GM21367 (cell line): ENCODE measurements around the gene ARL11.

ENCODE experiments used
- ATAC-seq: cut with Tn5 transposase; IDR thresholded peaks from one replicate; pipeline ENCODE4 v1.9.1; 2021; ENCODE audit not compliant: unreplicated experiment

Gene ARL11

GRCh38 chr13:49646688-49647087, 18.4 kb downstream of the ARL11 start:
- no peak for ATAC-seq

DNA sequence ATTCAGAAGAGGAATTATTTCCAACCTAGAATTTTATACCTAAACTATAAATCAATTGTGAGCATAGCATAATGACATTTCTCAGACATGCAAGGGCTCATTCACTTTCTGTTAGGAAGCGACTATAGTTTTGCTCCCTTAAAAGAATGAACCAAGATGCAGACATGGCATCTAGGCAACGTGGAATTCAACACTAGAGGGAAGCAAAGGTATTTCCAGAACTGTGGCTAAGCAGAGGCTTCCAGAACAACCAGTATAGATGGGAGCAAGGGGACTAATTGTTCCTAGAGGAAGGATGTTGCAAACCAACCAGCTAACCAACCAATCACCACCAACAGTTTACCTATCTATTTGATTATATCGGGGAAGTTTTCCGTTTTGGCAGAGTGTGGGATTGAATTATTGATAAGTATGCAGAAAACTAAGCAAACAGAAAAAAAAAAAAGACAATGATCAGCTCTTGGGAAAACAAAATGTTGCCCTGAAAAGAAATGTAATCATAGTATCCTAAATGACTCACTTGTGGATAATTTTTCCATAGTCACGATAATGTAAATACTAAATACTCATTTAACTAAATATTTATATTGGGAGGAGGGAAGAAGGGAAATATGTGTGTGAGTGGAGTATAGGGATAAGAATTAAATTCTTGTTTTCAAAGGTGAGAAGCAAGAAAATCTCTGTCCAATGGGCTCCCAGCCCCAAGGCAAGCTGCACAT, 21.1 kb downstream of the ARL11 start:
- ATAC-seq: no peak

DNA sequence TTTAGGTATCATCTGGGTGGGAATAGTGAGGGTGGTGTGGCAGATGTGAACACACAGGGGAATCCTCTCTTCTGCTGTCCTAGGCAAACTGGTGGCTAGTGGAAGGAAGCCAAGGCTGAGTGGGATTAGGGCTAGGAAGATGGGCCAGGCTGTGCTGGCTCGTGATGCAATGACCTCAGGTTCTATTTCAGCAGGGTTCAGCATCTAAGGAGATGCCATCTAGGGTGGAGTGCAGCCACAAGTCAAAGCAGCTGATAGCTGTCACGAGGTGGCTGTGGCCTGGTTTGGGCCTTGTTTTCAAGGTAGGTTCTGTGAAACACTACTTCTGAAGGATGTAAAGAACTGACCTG, 21.6 kb downstream of the ARL11 start:
- no peak for ATAC-seq

DNA sequence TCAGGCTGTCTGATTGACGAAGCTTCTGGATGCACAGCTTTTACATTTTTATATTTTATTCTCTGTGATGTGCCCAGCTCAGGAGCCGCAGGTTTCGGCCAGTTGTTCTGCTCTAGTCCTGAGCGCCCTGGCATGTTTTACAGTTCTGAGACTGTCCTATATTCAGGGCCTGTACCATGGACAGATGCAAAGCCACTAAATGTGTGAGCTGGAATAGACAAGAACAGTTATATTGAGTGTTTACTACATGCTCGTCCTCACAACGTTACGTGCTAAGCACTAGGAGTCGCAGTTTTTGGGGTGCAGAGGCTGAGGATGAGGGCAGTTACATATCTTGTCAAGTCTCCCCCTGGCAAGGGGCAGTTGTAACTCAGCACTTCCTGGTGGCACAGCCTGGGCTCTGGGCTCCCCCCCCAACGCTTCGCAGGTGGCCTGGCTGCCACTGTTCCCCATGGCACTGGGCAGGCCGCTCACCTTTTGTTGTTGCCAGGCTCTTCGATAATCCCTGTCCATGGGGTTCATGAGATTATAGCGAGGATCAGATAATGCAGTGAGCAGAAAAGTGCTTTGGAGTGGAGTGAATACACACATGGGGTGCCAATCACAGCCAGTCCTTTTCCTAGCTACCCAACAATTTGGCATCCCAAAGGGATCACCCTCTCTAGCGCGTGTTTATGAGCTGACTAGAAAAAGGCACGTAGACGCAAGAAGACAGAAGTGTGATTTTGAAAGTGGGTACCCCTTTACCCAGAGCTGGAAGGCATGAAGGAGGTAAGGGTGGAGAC, 23.5 kb downstream of the ARL11 start:
- no peak for ATAC-seq

GRCh38 chr13:49652355-49653305, 24.3 kb downstream of the ARL11 start:
- no peak for ATAC-seq

GRCh38 chr13:49653478-49653877, 25.2 kb downstream of the ARL11 start:
- no peak for ATAC-seq

GRCh38 chr13:49654011-49654410, 25.7 kb downstream of the ARL11 start:
- no peak for ATAC-seq

- ATAC-seq: no peak
Observed at GRCh38 chr13:49655906-49656305, 27.6 kb downstream of the ARL11 start.

- no peak for ATAC-seq
Observed at GRCh38 chr13:49657241-49657641, 28.9 kb downstream of the ARL11 start.

GRCh38 chr13:49664606-49665005, 36.3 kb downstream of the ARL11 start:
- ATAC-seq: no peak

DNA sequence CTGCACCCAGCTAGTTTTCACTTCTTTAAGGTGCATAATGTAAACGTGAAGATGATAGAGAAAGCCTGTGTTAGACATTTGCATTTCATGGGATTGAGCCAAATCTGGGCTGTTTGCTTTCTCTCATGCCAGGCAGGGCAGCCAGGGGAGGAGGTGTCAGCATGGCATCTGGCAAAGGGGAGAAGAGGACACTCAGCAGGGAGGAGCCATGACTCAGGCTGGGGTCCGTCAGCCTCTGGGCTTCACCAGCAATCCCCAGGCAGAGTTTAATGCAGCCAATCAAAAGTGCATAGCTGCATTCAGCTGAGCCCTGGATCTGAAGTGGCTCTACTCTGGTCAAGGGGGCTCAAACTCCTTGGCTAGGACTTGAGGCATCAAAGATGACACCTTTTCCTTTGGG, 39.5 kb downstream of the ARL11 start:
- no peak for ATAC-seq

DNA sequence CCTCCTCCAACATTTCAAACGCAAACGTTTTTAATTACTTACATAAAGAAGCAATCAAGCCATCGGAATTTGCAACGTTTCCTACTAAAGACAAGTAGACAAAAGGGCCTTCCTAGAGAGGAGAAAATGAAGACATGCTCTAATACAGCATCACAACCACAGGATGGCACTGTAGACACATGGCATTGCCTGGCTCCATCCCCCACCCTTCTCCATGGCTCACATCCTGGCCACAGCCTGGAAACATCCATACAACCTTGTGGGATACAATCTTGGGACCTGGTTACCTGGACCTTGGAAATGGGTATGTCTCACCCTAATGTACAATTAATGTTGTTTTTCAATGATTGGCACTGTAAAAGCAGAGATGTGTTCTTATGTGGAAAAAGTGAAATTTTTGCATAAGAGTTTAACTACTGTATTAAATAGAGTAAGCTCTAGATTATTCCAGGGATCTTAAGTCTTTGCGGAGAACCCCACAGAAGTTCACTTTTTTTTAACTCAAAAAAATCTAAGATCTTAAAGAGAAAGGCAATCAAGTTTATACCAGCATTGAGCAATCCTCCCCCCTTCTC, 41.5 kb downstream of the ARL11 start:
- ATAC-seq: peak; percentile 73

DNA sequence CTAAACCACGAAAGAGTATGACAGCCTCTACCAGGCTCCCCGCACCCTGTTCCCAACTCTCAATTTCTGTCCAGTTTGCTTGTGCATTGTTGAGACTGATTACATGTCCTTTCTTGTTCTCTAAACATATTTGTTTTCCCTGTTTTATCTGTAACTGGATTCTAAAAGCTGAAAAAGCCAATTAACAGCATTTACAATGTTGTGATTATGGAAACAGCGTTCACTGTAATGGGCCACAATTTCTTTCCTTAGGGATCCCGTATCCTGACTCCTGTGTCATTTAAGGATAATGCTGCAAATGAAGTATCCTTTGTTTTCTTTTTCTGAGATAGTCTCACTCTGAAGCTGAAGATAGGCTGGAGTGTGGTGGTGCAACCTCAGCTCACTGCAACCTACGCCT, 42.5 kb downstream of the ARL11 start:
- ATAC-seq: no peak

DNA sequence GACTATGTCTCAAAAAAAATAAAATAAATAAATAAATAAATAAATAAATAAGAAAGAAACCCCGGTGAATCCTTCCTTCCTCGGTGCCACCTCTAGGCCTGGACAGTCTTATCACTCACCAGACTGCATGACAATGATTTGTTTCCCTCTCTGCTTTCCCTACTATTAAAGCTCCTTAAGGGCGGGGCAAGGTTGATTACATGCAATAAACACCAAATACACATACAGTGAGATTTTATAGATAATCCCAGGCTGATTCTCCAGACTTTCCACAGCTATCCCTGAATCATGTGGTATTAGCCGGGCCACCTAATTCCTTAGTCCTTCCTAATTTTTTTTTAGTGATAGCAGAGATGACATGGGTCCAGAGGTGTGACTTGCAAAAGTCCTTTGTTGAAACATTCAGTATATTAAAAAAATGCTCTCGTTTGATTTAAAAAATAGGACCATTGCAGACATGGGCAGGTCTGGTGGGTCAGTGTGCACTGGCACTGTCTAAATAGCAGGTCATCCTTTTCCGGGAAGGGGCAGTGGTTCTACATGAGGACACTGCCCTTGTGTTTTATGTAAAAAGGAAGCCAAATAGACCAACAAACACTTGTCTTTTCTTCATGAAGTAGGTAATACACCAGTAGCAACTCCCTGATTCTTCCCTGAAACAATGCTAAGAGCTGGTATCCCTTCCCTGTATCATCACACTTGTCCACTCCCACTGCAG, 48.4 kb downstream of the ARL11 start:
- ATAC-seq: no peak

DNA sequence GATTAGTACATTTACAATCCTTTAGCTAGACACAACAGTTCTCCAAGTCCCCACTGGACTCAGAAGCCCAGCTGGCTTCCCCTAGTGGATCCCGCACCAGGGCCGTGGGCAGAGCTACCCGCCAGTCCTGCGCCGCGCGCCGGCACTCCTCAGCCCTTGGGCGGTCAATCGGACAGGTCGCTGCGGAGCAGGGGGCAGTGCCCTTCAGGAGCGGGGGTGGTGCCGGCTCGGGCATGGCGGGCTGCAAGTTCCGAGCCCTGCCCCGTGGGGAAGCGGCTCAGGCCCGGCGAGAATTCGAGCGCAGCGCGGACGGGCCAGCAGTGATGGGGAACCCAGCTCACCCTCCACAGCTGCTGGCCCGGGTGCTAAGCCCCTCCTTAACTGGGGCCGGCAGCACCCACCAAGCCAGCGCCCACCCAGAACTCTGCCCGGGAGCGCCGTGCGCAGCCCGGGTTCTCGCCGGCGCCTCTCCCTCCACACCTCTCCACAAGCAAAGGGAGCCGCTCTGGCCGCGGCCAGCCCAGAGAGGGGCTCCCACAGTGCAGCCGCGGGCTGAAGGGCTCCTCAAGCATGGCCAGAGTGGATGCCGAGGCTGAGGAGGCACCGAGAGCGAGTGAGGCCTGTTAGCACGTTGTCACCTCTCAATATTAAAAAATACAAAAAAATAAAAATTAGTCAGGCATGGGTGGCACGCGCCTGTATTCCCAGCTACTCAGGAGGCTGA, 50.0 kb downstream of the ARL11 start:
- no peak for ATAC-seq

DNA sequence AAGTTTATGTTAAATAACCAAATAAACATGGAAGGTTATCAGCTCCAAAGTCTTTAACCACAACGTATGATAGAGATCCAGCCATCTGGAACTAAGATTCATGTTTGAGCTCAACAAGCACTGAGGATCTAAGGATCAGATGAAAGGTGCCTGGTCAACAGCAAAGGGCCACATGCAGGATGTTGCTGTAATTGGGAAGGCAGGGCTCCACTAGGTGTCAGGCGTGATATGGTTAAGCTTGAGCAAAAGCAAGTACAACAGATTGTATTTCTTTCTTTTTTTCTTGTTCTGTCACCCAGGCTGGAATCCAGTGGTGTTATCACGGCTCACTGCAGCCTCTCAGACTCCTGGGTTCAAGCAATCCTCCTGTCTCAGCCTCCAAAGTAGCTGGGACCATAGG, 50.9 kb downstream of the ARL11 start:
- no peak for ATAC-seq

GRCh38 chr13:49681842-49682435, 53.6 kb downstream of the ARL11 start:
- ATAC-seq: no peak
